ENCODE data around the gene SMAD9.

The SMAD9 gene

GRCh38 chr13:36865265-36865664, 54.8 kb downstream of the SMAD9 start:
- no peak overlapping the region for H3K27ac ChIP-seq (ENCODE audit: low read depth, low read length)
- no peak overlapping the region for H3K9ac ChIP-seq (ENCODE audit: low read length)
- no peaks in the 10 kb centered on the region for H3K9me3 ChIP-seq (ENCODE audit: insufficient read depth, low read length)
- no peaks in the 10 kb centered on the region for H3K36me3 ChIP-seq (ENCODE audit: low read length)
- no peaks in the 10 kb centered on the region for H4K20me1 ChIP-seq (ENCODE audit: low read depth, low read length)
- no peaks in the 10 kb centered on the region for H3K27me3 ChIP-seq (ENCODE audit: low read length)
- TF ChIP-seq CTCF (IDR thresholded peaks at IDR 0.05; ENCODE audit: insufficient read depth, low read length, poor library complexity, severe bottlenecking) (no peak), EZH2phosphoT487 (conservative IDR thresholded peaks at IDR 0.05; ENCODE audit: low read length) (no peak)
- no peak overlapping the region for H2AFZ ChIP-seq (ENCODE audit: low read depth, low read length, severe bottlenecking)
- no peaks in the 10 kb centered on the region for H3K9me2 ChIP-seq (replicated peaks; ENCODE audit: insufficient read depth, low read length)
- H3K4me2 ChIP-seq (ENCODE audit: low read depth, low read length, poor library complexity, severe bottlenecking): no peak overlapping the region
- no peaks in the 10 kb centered on the region for H3F3A ChIP-seq (ENCODE audit: insufficient read depth)
- no peaks in the 10 kb centered on the region for H3K79me2 ChIP-seq (ENCODE audit: insufficient read depth, low read length)
- no peak overlapping the region for H3K4me3 ChIP-seq (ENCODE audit: insufficient read depth, low read length, poor library complexity, severe bottlenecking)

- Histone ChIP-seq H3K9me2 (replicated peaks; ENCODE audit: insufficient read depth, low read length) (no peaks in the 10 kb centered on the region), H2AFZ (ENCODE audit: low read depth, low read length, severe bottlenecking) (no peak overlapping the region), H3K4me3 (ENCODE audit: insufficient read depth, low read length, poor library complexity, severe bottlenecking) (no peak overlapping the region), H3K4me2 (ENCODE audit: low read depth, low read length, poor library complexity, severe bottlenecking) (no peak overlapping the region), H4K20me1 (ENCODE audit: low read depth, low read length) (no peaks in the 10 kb centered on the region), H3K9me3 (ENCODE audit: insufficient read depth, low read length) (no peaks in the 10 kb centered on the region), H3K27me3 (ENCODE audit: low read length) (no peaks in the 10 kb centered on the region), H3K36me3 (ENCODE audit: low read length) (no peaks in the 10 kb centered on the region), H3K79me2 (ENCODE audit: insufficient read depth, low read length) (no peaks in the 10 kb centered on the region), H3F3A (ENCODE audit: insufficient read depth) (no peaks in the 10 kb centered on the region), H3K9ac (ENCODE audit: low read length) (no peak overlapping the region), H3K27ac (ENCODE audit: low read depth, low read length) (no peak overlapping the region)
- TF ChIP-seq CTCF (IDR thresholded peaks at IDR 0.05; ENCODE audit: insufficient read depth, low read length, poor library complexity, severe bottlenecking) (no peak), EZH2phosphoT487 (conservative IDR thresholded peaks at IDR 0.05; ENCODE audit: low read length) (no peak)
These were observed 57.3 kb downstream of the SMAD9 start for GRCh38 chr13:36862722-36863121.

GRCh38 chr13:36862002-36862685, 57.9 kb downstream of the SMAD9 start:
- no peaks in the 10 kb centered on the region for H3K79me2 ChIP-seq (ENCODE audit: insufficient read depth, low read length)

More at GRCh38 chr13:36862002-36862685, 57.9 kb downstream of the SMAD9 start:
- no peaks in the 10 kb centered on the region for H3K36me3 ChIP-seq (ENCODE audit: low read length)
- H3K9me3 ChIP-seq (ENCODE audit: insufficient read depth, low read length): no peaks in the 10 kb centered on the region
- no peaks in the 10 kb centered on the region for H4K20me1 ChIP-seq (ENCODE audit: low read depth, low read length)
- H3K4me3 ChIP-seq (ENCODE audit: insufficient read depth, low read length, poor library complexity, severe bottlenecking): no peak overlapping the region
- no peaks in the 10 kb centered on the region for H3K27me3 ChIP-seq (ENCODE audit: low read length)
- no peak overlapping the region for H3K4me2 ChIP-seq (ENCODE audit: low read depth, low read length, poor library complexity, severe bottlenecking)
- H3F3A ChIP-seq (ENCODE audit: insufficient read depth): no peaks in the 10 kb centered on the region
- H3K27ac ChIP-seq (ENCODE audit: low read depth, low read length): no peak overlapping the region
- H3K9me2 ChIP-seq (replicated peaks; ENCODE audit: insufficient read depth, low read length): no peaks in the 10 kb centered on the region
- H2AFZ ChIP-seq (ENCODE audit: low read depth, low read length, severe bottlenecking): no peak overlapping the region
- no peak overlapping the region for H3K9ac ChIP-seq (ENCODE audit: low read length)
- TF ChIP-seq EZH2phosphoT487 (conservative IDR thresholded peaks at IDR 0.05; ENCODE audit: low read length) (no peak), CTCF (IDR thresholded peaks at IDR 0.05; ENCODE audit: insufficient read depth, low read length, poor library complexity, severe bottlenecking) (no peak)

Measured in SU-DHL-6 (cell line).